Measurements from ENCODE around the gene ADH7. TPM values are rescaled to one million over a fixed set of nuclear protein-coding genes. Genes with fewer than 3 reads are reported as not detected.

The ADH7 gene
- total and polyA plus RNA-seq, 2 of the 13 experiments (the other 11 are each of a cell fraction or from before 2014, with no cell fraction given): not detected

DNA sequence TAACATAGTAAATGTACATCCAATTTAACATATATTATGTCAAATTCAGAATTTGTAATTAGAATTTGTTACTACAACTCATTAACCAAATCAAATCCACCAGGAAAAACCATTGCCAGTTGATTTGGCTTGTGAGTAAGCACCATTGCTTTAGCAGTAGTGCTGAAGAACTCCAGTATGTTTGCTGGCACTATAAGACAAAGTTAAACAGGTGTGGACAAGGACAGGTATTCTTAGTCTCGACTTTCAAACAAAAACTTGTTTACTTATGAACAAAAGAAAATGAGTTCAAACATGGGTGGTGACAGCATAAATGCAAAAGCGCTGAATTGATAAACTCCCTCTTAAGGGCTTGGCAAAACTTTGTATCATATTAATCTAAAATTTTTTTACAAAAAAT, 1.3 kb upstream of the ADH7 start:
- no peak for TF ChIP-seq HES4 (CRISPR knock-in tag; IDR thresholded peaks at IDR 0.05; ENCODE audit: borderline replicate concordance)
- TF ChIP-seq KLF15 (CRISPR knock-in tag; IDR thresholded peaks at IDR 0.05; ENCODE audit: borderline replicate concordance): no peak
- no peak for TF ChIP-seq STAG1 (CRISPR knock-in tag; IDR thresholded peaks at IDR 0.05)
- no peak for TF ChIP-seq ZNF362 (CRISPR knock-in tag; IDR thresholded peaks at IDR 0.05; ENCODE audit: borderline replicate concordance)
- TF ChIP-seq, protein P1, sequence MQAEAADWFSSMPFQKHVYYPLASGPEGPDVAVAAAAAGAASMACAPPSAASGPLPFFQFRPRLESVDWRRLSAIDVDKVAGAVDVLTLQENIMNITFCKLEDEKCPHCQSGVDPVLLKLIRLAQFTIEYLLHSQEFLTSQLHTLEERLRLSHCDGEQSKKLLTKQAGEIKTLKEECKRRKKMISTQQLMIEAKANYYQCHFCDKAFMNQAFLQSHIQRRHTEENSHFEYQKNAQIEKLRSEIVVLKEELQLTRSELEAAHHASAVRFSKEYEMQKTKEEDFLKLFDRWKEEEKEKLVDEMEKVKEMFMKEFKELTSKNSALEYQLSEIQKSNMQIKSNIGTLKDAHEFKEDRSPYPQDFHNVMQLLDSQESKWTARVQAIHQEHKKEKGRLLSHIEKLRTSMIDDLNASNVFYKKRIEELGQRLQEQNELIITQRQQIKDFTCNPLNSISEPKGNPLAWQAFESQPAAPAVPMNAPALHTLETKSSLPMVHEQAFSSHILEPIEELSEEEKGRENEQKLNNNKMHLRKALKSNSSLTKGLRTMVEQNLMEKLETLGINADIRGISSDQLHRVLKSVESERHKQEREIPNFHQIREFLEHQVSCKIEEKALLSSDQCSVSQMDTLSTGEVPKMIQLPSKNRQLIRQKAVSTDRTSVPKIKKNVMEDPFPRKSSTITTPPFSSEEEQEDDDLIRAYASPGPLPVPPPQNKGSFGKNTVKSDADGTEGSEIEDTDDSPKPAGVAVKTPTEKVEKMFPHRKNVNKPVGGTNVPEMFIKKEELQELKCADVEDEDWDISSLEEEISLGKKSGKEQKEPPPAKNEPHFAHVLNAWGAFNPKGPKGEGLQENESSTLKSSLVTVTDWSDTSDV (CRISPR knock-in tag; IDR thresholded peaks at IDR 0.05): no peak
- no peak for TF ChIP-seq ATF1 (CRISPR knock-in tag; IDR thresholded peaks at IDR 0.05)
- Histone ChIP-seq H2AFZ (ENCODE audit: low read length) (no peak overlapping the region), H3K36me3 (replicated peaks in 1 of 2; ENCODE audit: control insufficient read depth in 1 of 2, insufficient read depth in 2 of 2, low read length in 2 of 2) (no peaks in the 10 kb centered on the region), H3K4me3 (replicated peaks in 1 of 3; ENCODE audit: insufficient read depth in 1 of 3, low read depth in 2 of 3, low read length in 3 of 3) (no peak overlapping the region), H3K9ac (ENCODE audit: insufficient read depth, low read depth, low read length) (no peak overlapping the region), H3K9me3 (ENCODE audit: low read length) (no peaks in the 10 kb centered on the region), H4K20me1 (ENCODE audit: insufficient read depth, low read length) (no peaks in the 10 kb centered on the region), H3K27me3 (ENCODE audit: control insufficient read depth in 1 of 2, insufficient read depth in 2 of 2, low read length in 2 of 2) (no peaks in the 10 kb centered on the region), H3K4me1 (ENCODE audit: insufficient read depth, low read length) (peaks cover 13% of the 10 kb centered on the region), H3K4me2 (ENCODE audit: low read depth, low read length) (no peak overlapping the region), H3K27ac (ENCODE audit: extremely low read length, insufficient read depth, low read length) (no peak overlapping the region), H3K79me2 (ENCODE audit: insufficient read depth, low read length) (no peaks in the 10 kb centered on the region)
- in situ Hi-C loops (cut with HindIII; ENCODE audit: extremely low pct_ligation_motif_present, low pct_unique_long_range_greater_than_20kb): no loop called here
- FAIRE-seq (no peak), DNase-seq (ENCODE audit: low spot score) (no peak), ATAC-seq (no peak)
- intact Hi-C loops (cut with micrococcal nuclease; ENCODE audit: unreplicated experiment): no loop called here
- ChIA-PET CTCF (ENCODE audit: low intra/inter-chr PET ratio, low total read pairs) (no interaction called here), POLR2A (no interaction called here)
- 0% methylated on average over 2 of the region's 2 CpGs for WGBS (ENCODE audit: low lambda C conversion rate)
- BruUV-seq (replicated peaks): no TSS peak

Data from HepG2 (cell line).